GM12878 (cell line): ENCODE data around the gene GLT1D1. TPM values are rescaled to one million over a fixed set of nuclear protein-coding genes. Genes with fewer than 3 reads are reported as not detected.

Source experiments
- ATAC-seq: fragments of 200-7000 bp; cut with Tn5 transposase; 3 replicates; pipeline ENCODE4 v1.9.1; 2020; ENCODE audit warnings: mild to moderate bottlenecking, moderate library complexity
- BruUV-seq: library from RNA; stranded (reverse); fragments of 400-500 nt; replicated peaks from 2 replicates; lab custom pipeline; 2021; lab: Mats Ljungman, UMichigan
- CTCF ChIA-PET: fragments of 300-600 bp; sonication (Branson Sonifier 250); formaldehyde crosslinking; extraction: SDS; loops from one replicate; lab custom pipeline; 2021; ENCODE audit warnings: inconsistent platforms; lab: Yijun Ruan, JAX
- POLR2A ChIA-PET: fragments of 350-600 bp; formaldehyde crosslinking; extraction: SDS; loops from one replicate; lab custom pipeline; 2021; ENCODE audit warnings: inconsistent platforms; lab: Charles Lee
- RAD21 ChIA-PET: fragments of 300-600 bp; sonication (Branson Sonifier 250); formaldehyde crosslinking; loops from one replicate; lab custom pipeline; 2023; ENCODE audit warnings: antibody characterized with exemption; ENCODE audit not compliant: unreplicated experiment; lab: Charles Lee
- SMC1A ChIA-PET: fragments of 300-600 bp; sonication (Branson Sonifier 250); formaldehyde crosslinking; loops from one replicate; lab custom pipeline; 2023; ENCODE audit not compliant: unreplicated experiment, uncharacterized antibody; lab: Charles Lee
- DNase-seq: peaks from one replicate; pipeline ENCODE4 v3.0.0-alpha.2; 2011; ENCODE audit warnings: low read depth, low spot score
- FAIRE-seq: peaks from 3 replicates; lab custom pipeline; 2011; peaks lifted over from hg19 to GRCh38; lab: Jason Lieb, UNC
- H2AFZ ChIP-seq: 2 replicates; pipeline ENCODE4 v1.6.0; 2011; ENCODE audit warnings: low read depth, low read length, control low read depth; ENCODE audit not compliant: control insufficient read depth
- H3K27ac ChIP-seq: 2 replicates; pipeline ENCODE4 v1.5.1; 2011; ENCODE audit warnings: control low read depth; ENCODE audit not compliant: control insufficient read depth, insufficient read depth
- H3K27me3 ChIP-seq, 2 experiments: replicated peaks in 1 of 2; 2 replicates each; pipeline versions ENCODE4 v1.6.0 to v1.6.1; 2011; ENCODE audit warnings: low read length in 1 of 2; ENCODE audit not compliant: control insufficient read depth in 2 of 2, insufficient read depth in 2 of 2
- H3K36me3 ChIP-seq, 2 experiments: 2 replicates each; pipeline ENCODE4 v1.5.1; 2011; ENCODE audit warnings: low read length in 1 of 2; ENCODE audit not compliant: control insufficient read depth in 2 of 2, insufficient read depth in 2 of 2
- H3K4me1 ChIP-seq: 2 replicates; pipeline ENCODE4 v1.6.1; 2011; ENCODE audit warnings: mild to moderate bottlenecking, low read length, moderate library complexity, mixed read lengths; ENCODE audit not compliant: control insufficient read depth, insufficient read depth
- H3K4me2 ChIP-seq: 2 replicates; pipeline ENCODE4 v1.6.0; 2011; ENCODE audit warnings: control low read depth; ENCODE audit not compliant: control insufficient read depth, insufficient read depth
- H3K4me3 ChIP-seq: fragments of 200-600 bp; sonication (generic); 2 replicates; pipeline ENCODE4 v1.5.1; 2016
- H3K79me2 ChIP-seq: 2 replicates; pipeline ENCODE4 v1.6.0; 2011; ENCODE audit warnings: low read length; ENCODE audit not compliant: control insufficient read depth, insufficient read depth
- H3K9ac ChIP-seq: 2 replicates; pipeline ENCODE4 v1.8.0; 2011; ENCODE audit warnings: low read length, control low read depth, mixed read lengths; ENCODE audit not compliant: control insufficient read depth, insufficient read depth
- H3K9me3 ChIP-seq: replicated peaks from 3 replicates; pipeline ENCODE4 v1.5.1; 2011; ENCODE audit warnings: mild to moderate bottlenecking, low read length; ENCODE audit not compliant: control insufficient read depth, insufficient read depth
- H4K20me1 ChIP-seq: 2 replicates; pipeline ENCODE4 v1.6.0; 2011; ENCODE audit not compliant: control insufficient read depth, insufficient read depth
- CHD4 ChIP-seq: fragments of 200-600 bp; sonication (generic); IDR thresholded peaks from 2 replicates; pipeline ENCODE4 v1.6.1; 2016; ENCODE audit warnings: mild to moderate bottlenecking
- WGBS: methylation state at CpG from one replicate; pipeline ENCODE4 v1.1.6; 2016; ENCODE audit warnings: low lambda C conversion rate; ENCODE audit not compliant: insufficient replicate concordance, insufficient coverage; ENCODE audit errors: missing lambda C conversion rate; 5-methylcytosine and 5-hydroxymethylcytosine counted together
- in situ Hi-C: fragments of 300-500 bp; cut with MboI; formaldehyde crosslinking; loops from 9 replicates; pipeline ENCODE4 v1.14.3; 2018; ENCODE audit warnings: mixed read lengths
- intact Hi-C: fragments of 100-400 bp; cut with micrococcal nuclease; formaldehyde crosslinking; loops from one replicate; pipeline ENCODE4 v1.14.2; 2022; ENCODE audit not compliant: unreplicated experiment
- polyA plus RNA-seq, 11 experiments: library from polyadenylated mRNA; depleted of rRNA in 4 of 11; unstranded in 6 of 11; stranded (reverse) in 5 of 11; fragments of >200 nt; fragmentation: Nextera tagmentation in 4 of 11; fragmentation: Illumina TruSeq in 1 of 11; extraction: Ambion mirVana in 4 of 11; extraction: Trizol in 1 of 11; gene quantifications; 1 replicate in 1 of 11; 2 replicates in 10 of 11; pipeline versions ENCODE4 v1.2.1 to v1.2.3, GENCODE V29; 2011 to 2016; ENCODE audit warnings: inconsistent platforms in 2 of 11, missing spikeins in 2 of 11, low read depth in 1 of 11
- total RNA-seq, 4 experiments: library from RNA; depleted of rRNA in 3 of 4; stranded (reverse); fragments of >200 nt in 3 of 4; fragmentation: Illumina TruSeq in 1 of 4; extraction: Trizol in 1 of 4; gene quantifications; 2 replicates each; pipeline versions ENCODE4 v1.2.1 to v1.2.3, GENCODE V29; 2013 to 2021
- TF ChIP-seq, protein P1 (sequence below): fragments of 450-650 bp; formaldehyde crosslinking; IDR thresholded peaks from 2 replicates; pipeline ENCODE4 v1.4.0; 2020; ENCODE audit warnings: mild to moderate bottlenecking, moderate library complexity

Gene GLT1D1
- total and polyA plus RNA-seq, 10 of the 15 experiments (the other 5 are each of a cell fraction or from before 2014, with no cell fraction given): 0.42 to 62.8 (median 3.0) TPM

DNA sequence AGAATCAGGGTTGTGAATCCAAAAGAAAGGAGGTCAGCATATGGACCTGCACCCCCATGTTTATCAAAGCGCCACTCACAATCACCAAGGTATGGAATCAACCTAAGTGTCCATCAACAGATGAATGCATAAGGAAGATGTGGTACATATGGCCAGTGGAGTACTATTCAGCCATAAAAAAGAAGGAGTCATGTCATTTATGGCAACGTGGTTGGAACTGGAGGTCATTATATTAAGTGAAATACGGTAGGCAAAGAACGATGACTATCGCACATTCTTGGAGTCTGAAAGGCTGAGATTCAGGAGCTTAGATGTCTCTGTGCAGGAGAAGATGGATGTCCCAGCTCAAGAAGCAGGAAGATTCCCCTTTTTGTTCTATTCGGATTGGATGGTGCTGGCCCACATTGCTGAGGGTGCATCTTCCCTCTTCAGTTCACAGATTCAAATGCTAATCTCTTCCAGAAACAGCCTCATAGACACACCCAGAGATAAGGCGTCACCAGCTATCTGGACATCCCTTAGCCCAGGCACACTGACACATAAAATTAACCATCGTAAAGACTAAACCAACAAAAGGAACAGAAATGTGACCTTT lies 108.1 kb downstream of the GLT1D1 start:
- H4K20me1 ChIP-seq: no peaks in the 10 kb centered on the region
- intact Hi-C loops: no loop called here
- TSS peak; percentile 15 for BruUV-seq

More for the DNA sequence above, 108.1 kb downstream of the GLT1D1 start:
- H3K4me1 ChIP-seq: peaks cover 4% of the 10 kb centered on the region; the same call in 1 of the 2 replicates
- in situ Hi-C loops: no loop called here
- ChIA-PET POLR2A (no interaction called here), SMC1A (no interaction called here), CTCF (interaction anchor here (1.0 to 1.4 kb wide), 2 partner anchors 9 to 11 kb away, joined by 3 read pairs; no protein-coding TSS in a partner anchor), RAD21 (no interaction called here)
- peaks cover 0 to 5% of the 10 kb centered on the region in 2 experiments; a peak in 2 of 4 replicates for H3K36me3 ChIP-seq
- no peak for DNase-seq
- H2AFZ ChIP-seq: no peak overlapping the region
- H3K9ac ChIP-seq: no peak overlapping the region
- H3K4me3 ChIP-seq: no peak overlapping the region
- no peaks in the 10 kb centered on the region; the same call in 2 of the 3 replicates for H3K9me3 ChIP-seq
- H3K27me3 ChIP-seq: no peaks in the 10 kb centered on the region
- FAIRE-seq: no peak
- WGBS: 84% methylated on average over 8 of the region's 8 CpGs
- H3K79me2 ChIP-seq: no peaks in the 10 kb centered on the region
- H3K27ac ChIP-seq: no peak overlapping the region
- no peak overlapping the region for H3K4me2 ChIP-seq
- no peak for TF ChIP-seq CHD4
- TF ChIP-seq, protein P1, sequence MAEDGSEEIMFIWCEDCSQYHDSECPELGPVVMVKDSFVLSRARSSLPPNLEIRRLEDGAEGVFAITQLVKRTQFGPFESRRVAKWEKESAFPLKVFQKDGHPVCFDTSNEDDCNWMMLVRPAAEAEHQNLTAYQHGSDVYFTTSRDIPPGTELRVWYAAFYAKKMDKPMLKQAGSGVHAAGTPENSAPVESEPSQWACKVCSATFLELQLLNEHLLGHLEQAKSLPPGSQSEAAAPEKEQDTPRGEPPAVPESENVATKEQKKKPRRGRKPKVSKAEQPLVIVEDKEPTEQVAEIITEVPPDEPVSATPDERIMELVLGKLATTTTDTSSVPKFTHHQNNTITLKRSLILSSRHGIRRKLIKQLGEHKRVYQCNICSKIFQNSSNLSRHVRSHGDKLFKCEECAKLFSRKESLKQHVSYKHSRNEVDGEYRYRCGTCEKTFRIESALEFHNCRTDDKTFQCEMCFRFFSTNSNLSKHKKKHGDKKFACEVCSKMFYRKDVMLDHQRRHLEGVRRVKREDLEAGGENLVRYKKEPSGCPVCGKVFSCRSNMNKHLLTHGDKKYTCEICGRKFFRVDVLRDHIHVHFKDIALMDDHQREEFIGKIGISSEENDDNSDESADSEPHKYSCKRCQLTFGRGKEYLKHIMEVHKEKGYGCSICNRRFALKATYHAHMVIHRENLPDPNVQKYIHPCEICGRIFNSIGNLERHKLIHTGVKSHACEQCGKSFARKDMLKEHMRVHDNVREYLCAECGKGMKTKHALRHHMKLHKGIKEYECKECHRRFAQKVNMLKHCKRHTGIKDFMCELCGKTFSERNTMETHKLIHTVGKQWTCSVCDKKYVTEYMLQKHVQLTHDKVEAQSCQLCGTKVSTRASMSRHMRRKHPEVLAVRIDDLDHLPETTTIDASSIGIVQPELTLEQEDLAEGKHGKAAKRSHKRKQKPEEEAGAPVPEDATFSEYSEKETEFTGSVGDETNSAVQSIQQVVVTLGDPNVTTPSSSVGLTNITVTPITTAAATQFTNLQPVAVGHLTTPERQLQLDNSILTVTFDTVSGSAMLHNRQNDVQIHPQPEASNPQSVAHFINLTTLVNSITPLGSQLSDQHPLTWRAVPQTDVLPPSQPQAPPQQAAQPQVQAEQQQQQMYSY: no peak
- no peak for ATAC-seq
